Esophagus muscularis mucosa (tissue), 4 donors: ENCODE results near the gene TRIM37. TPM values are rescaled to one million over a fixed set of nuclear protein-coding genes. Genes with fewer than 3 reads are reported as not detected.
A peak's percentile ranks its signal among the peaks of the same experiment; 100 is the strongest.
"Not testable (repeated sequence)": the region's sequence is repeated elsewhere in the genome, so short reads cannot be mapped to it uniquely, and the experiment has no call there.

Experiments
- DNase-seq: peaks from one replicate; pipeline ENCODE4 v3.0.0-alpha.2; 2017; ENCODE audit errors: extremely low spot score
- H3K27ac ChIP-seq, 4 donors: fragments of 200-600 bp; sonication (generic); replicated peaks in 1 of 4; 1 replicate in 3 of 4; 2 replicates in 1 of 4; pipeline ENCODE4 v1.5.1; 2016 to 2019; ENCODE audit warnings: mild to moderate bottlenecking in 1 of 4
- H3K27me3 ChIP-seq, 4 donors: fragments of 200-600 bp; sonication (generic); one replicate each; pipeline versions ENCODE4 v1.5.1 to v1.6.0; 2016 to 2019
- H3K36me3 ChIP-seq, 4 donors: fragments of 200-600 bp; sonication (generic); one replicate each; pipeline ENCODE4 v1.5.1; 2016 to 2019
- H3K4me1 ChIP-seq, 4 donors: fragments of 200-600 bp; sonication (generic); one replicate each; pipeline ENCODE4 v1.5.1; 2016 to 2019
- H3K4me3 ChIP-seq, 4 donors: fragments of 200-600 bp; sonication (generic); 1 replicate in 2 of 4; 2 replicates in 2 of 4; pipeline ENCODE4 v1.5.1; 2016 to 2019; ENCODE audit warnings: mild to moderate bottlenecking in 4 of 4, moderate library complexity in 1 of 4
- H3K9me3 ChIP-seq, 4 donors: fragments of 200-600 bp; sonication (generic); 1 replicate in 3 of 4; 2 replicates in 1 of 4; pipeline ENCODE4 v1.5.1; 2016 to 2019
- CTCF ChIP-seq, 3 experiments: fragments of 200-600 bp in 2 of 3; fragments of 450-650 bp in 1 of 3; sonication (generic) in 2 of 3; IDR thresholded peaks; one replicate each; pipeline ENCODE4 v1.5.1; 2017 to 2019; ENCODE audit warnings: antibody characterized with exemption in 3 of 3, mild to moderate bottlenecking in 2 of 3, moderate library complexity in 1 of 3
- EP300 ChIP-seq: sonication (generic); formaldehyde crosslinking; IDR thresholded peaks from one replicate; pipeline ENCODE4 v1.6.1; 2017; ENCODE audit warnings: antibody characterized with exemption
- POLR2A ChIP-seq: fragments of 450-650 bp; IDR thresholded peaks from one replicate; pipeline ENCODE4 v1.6.1; 2017; ENCODE audit warnings: antibody characterized with exemption, moderate library complexity, mild to moderate bottlenecking, low read depth
- POLR2AphosphoS5 ChIP-seq, 2 donors: sonication (generic); formaldehyde crosslinking; IDR thresholded peaks; one replicate each; pipeline ENCODE4 v1.6.1; 2017; ENCODE audit warnings: antibody characterized with exemption in 2 of 2
- WGBS: methylation state at CpG from one replicate; pipeline ENCODE4 v1.1.5; 2018; 5-methylcytosine and 5-hydroxymethylcytosine counted together
- intact Hi-C: fragments of 100-400 bp; cut with DNase I; formaldehyde crosslinking; loops from one replicate; pipeline ENCODE4 v1.15.1; 2023
- total RNA-seq, 4 donors: library from RNA; depleted of rRNA; stranded (reverse); fragments of >200 nt; gene quantifications; one replicate each; pipeline versions ENCODE4 v1.1.0 to v1.2.1, GENCODE V29; 2016

Gene TRIM37
- total RNA-seq, 4 donors from 2014 or later: 23.4 to 27.5 (median 25.3) TPM

GRCh38 chr17:58966208-58966607, 140.5 kb downstream of the TRIM37 start:
- Histone ChIP-seq H3K27me3 (no peaks in the 10 kb centered on the region), H3K4me1 (no peaks in the 10 kb centered on the region), H3K9me3 (no peaks in the 10 kb centered on the region), H3K27ac (no peak overlapping the region), H3K4me3 (no peak overlapping the region), H3K36me3 (no peaks in the 10 kb centered on the region)
- no peak for DNase-seq
- TF ChIP-seq POLR2AphosphoS5 (IDR thresholded peaks at IDR 0.05) (no peak), CTCF (IDR thresholded peaks at IDR 0.05) (no peak), EP300 (no peak), POLR2A (no peak)
- intact Hi-C loops: no loop called here
- WGBS: 90% methylated on average over 3 of the region's 3 CpGs

GRCh38 chr17:58965221-58965620, 141.5 kb downstream of the TRIM37 start:
- no peaks in the 10 kb centered on the region for H3K36me3 ChIP-seq
- no peak overlapping the region for H3K4me3 ChIP-seq
- intact Hi-C loops: no loop called here
- no peaks in the 10 kb centered on the region for H3K9me3 ChIP-seq
- no peak for TF ChIP-seq CTCF (IDR thresholded peaks at IDR 0.05)
- no peak for TF ChIP-seq POLR2A
- TF ChIP-seq POLR2AphosphoS5 (IDR thresholded peaks at IDR 0.05): no peak
- no peak for TF ChIP-seq EP300
- WGBS: 54% methylated on average over 3 of the region's 3 CpGs
- no peaks in the 10 kb centered on the region for H3K4me1 ChIP-seq
- DNase-seq: peak; percentile 37
- H3K27me3 ChIP-seq: no peaks in the 10 kb centered on the region
- H3K27ac ChIP-seq: no peak overlapping the region

DNA sequence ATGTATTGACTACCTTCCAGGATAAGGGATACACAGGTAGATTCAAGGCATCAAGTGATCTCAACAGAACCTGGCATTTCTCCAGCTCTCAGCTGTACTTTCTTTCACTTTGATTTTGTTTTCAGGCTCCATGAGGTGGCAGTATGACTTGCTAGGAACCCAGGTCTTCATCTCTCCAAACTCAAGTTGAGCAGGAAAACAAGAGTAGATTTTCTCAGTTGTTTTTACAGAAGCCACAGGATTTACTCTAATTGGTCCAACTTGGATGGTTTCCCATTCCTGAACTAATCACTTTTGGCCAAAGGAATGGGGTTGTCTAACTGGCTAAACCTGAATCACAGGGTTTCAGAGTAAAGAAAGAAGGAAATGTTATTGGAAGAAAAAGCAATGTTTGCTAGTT, 146.6 kb downstream of the TRIM37 start:
- no peak overlapping the region for H3K4me3 ChIP-seq
- intact Hi-C loops: no loop called here
- DNase-seq: no peak

DNA sequence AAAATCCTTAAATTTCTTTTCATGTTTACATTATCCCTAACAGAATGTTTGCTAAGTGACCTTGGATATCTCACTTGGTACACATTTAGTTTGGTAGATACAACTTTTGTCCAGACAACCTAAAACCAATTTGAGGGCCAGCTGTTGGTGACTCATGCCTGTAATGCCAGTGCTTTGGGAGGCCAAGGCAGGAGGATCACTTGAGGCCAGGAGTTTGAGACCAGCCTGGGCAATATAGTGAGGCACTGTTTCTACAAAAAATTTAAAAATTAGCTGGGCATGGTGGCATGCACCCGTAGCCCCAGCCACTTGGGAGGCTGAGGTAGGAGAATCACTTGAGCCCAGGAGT, 149.0 kb downstream of the TRIM37 start:
- intact Hi-C loops, H3K36me3 ChIP-seq, H3K4me1 ChIP-seq, H3K4me3 ChIP-seq, H3K27ac ChIP-seq, H3K27me3 ChIP-seq, H3K9me3 ChIP-seq: not testable (repeated sequence)
- DNase-seq: peak; percentile 19
- WGBS: 85% methylated on average over 1 of the region's 1 CpG

More for the DNA sequence above, 146.6 kb downstream of the TRIM37 start:
- TF ChIP-seq POLR2A: no peak
- TF ChIP-seq POLR2AphosphoS5 (IDR thresholded peaks at IDR 0.05): no peak
- no peak for TF ChIP-seq CTCF (IDR thresholded peaks at IDR 0.05)
- TF ChIP-seq EP300: no peak
- no peaks in the 10 kb centered on the region for H3K27me3 ChIP-seq
- no peaks in the 10 kb centered on the region for H3K36me3 ChIP-seq
- H3K9me3 ChIP-seq: no peaks in the 10 kb centered on the region
- no peaks in the 10 kb centered on the region for H3K4me1 ChIP-seq
- H3K27ac ChIP-seq: no peak overlapping the region

- intact Hi-C loops: no loop called here
- H3K36me3 ChIP-seq: no peaks in the 10 kb centered on the region
- no peak overlapping the region for H3K4me3 ChIP-seq
- H3K4me1 ChIP-seq: no peaks in the 10 kb centered on the region
- DNase-seq: no peak
- H3K9me3 ChIP-seq: no peaks in the 10 kb centered on the region
- H3K27me3 ChIP-seq: no peaks in the 10 kb centered on the region
- 78% methylated on average over 2 of the region's 2 CpGs for WGBS
- TF ChIP-seq CTCF (IDR thresholded peaks at IDR 0.05) (no peak), EP300 (no peak)
- H3K27ac ChIP-seq: no peak overlapping the region
Observed at GRCh38 chr17:58956997-58957724, 149.5 kb downstream of the TRIM37 start.

DNA sequence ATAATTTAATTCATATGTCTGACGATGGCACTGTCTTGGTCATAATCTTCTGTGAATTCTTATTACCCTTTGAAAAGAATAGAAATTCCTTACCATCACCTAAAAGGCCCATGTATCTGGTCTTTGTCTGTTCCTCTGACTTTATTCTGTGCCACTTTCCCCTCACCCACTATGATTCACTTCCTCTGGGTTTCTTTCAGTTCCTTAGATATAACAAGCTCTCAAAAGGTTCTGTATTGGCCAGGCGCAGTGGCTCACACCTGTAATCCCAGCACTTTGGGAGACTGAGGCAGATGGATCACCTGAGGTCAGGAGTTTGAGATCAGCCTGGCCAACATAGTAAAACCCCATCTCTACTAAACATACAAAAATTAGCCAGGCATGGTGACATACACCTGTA, 152.3 kb downstream of the TRIM37 start:
- WGBS: 87% methylated on average over 2 of the region's 2 CpGs
- intact Hi-C loops: not testable (repeated sequence)
- H3K9me3 ChIP-seq: peaks cover 0 to 18% (median 14%) of the 10 kb centered on the region in 4 donors

More for the DNA sequence above, 152.3 kb downstream of the TRIM37 start:
- DNase-seq, H3K27ac ChIP-seq, H3K27me3 ChIP-seq, H3K4me3 ChIP-seq, H3K4me1 ChIP-seq, H3K36me3 ChIP-seq: not testable (repeated sequence)
